ENCODE measurements around the gene TMC7. TPM values are rescaled to one million over a fixed set of nuclear protein-coding genes. Genes with fewer than 3 reads are reported as not detected.
A peak's percentile ranks its signal among the peaks of the same experiment; 100 is the strongest.
"Not testable (repeated sequence)": the region's sequence is repeated elsewhere in the genome, so short reads cannot be mapped to it uniquely, and the experiment has no call there.

Gene TMC7
- total RNA-seq, result 2.8 TPM

- DNase-seq, result peak; percentile 81
Observed at GRCh38 chr16:18983565-18984434, at the start of gene TMC7. TMC7 (plus strand) TSS chr16:18983934; CDS start chr16:18984064, 130 bp downstream.

- no peak for DNase-seq
Observed at GRCh38 chr16:18936727-18937340, 46.9 kb upstream of the TMC7 start.

GRCh38 chr16:18937390-18937789, 46.3 kb upstream of the TMC7 start:
- DNase-seq, result no peak

GRCh38 chr16:18938986-18939385, 44.7 kb upstream of the TMC7 start:
- DNase-seq, result no peak

- DNase-seq, result no peak
Observed at GRCh38 chr16:18941471-18941870, 42.3 kb upstream of the TMC7 start.

GRCh38 chr16:18942061-18942460, 41.7 kb upstream of the TMC7 start:
- DNase-seq, result no peak

GRCh38 chr16:18943414-18943813, 40.3 kb upstream of the TMC7 start:
- DNase-seq, result no peak

GRCh38 chr16:18945233-18945632, 38.5 kb upstream of the TMC7 start:
- DNase-seq, result no peak

GRCh38 chr16:18948372-18949020, 35.2 kb upstream of the TMC7 start:
- no peak for DNase-seq

- DNase-seq, result no peak
Observed at GRCh38 chr16:18950469-18951185, 33.1 kb upstream of the TMC7 start.

- DNase-seq, result no peak
Observed at GRCh38 chr16:18953547-18953946, 30.2 kb upstream of the TMC7 start.

- not testable (repeated sequence) for DNase-seq
Observed at GRCh38 chr16:18955874-18956580, 27.7 kb upstream of the TMC7 start.

GRCh38 chr16:18956658-18957241, 27.0 kb upstream of the TMC7 start:
- DNase-seq, result not testable (repeated sequence)

- no peak for DNase-seq
Observed at GRCh38 chr16:18958621-18959029, 25.1 kb upstream of the TMC7 start.

- no peak for DNase-seq
Observed at GRCh38 chr16:18959031-18959505, 24.7 kb upstream of the TMC7 start.

- no peak for DNase-seq
Observed at GRCh38 chr16:18965555-18965954, 18.2 kb upstream of the TMC7 start.

GRCh38 chr16:18966791-18967190, 16.9 kb upstream of the TMC7 start:
- DNase-seq, result no peak

GRCh38 chr16:18969050-18969854, 14.5 kb upstream of the TMC7 start:
- peak; percentile 79 for DNase-seq

GRCh38 chr16:18969855-18970240, 13.9 kb upstream of the TMC7 start:
- DNase-seq, result no peak

GRCh38 chr16:18975109-18975508, 8.6 kb upstream of the TMC7 start:
- no peak for DNase-seq

GRCh38 chr16:18979936-18980335, 3.8 kb upstream of the TMC7 start:
- DNase-seq, result no peak

Measured in occipital lobe (tissue), 2 donors.